ENCODE results near the gene RABGGTA.

RABGGTA gene

GRCh38 chr14:24216345-24216699, 55.1 kb downstream of the RABGGTA start:
- no peak for DNase-seq (ENCODE audit: low read depth in 2 of 2)

All from stimulated activated CD8-positive, alpha-beta memory T cell treated with anti-CD3 and anti-CD28 coated beads, Interleukin-7, amount 100 ng/mL, for 1 hour (primary cell).